Stomach (tissue), 9 donors: ENCODE data around the gene SNX1. TPM values are rescaled to one million over a fixed set of nuclear protein-coding genes. Genes with fewer than 3 reads are reported as not detected.

Experiments used
- DNase-seq, 2 donors: peaks; one replicate each; pipeline versions ENCODE4 v3.0.0 to v3.0.0-alpha.2; 2013 to 2019
- H3K27ac ChIP-seq, 5 donors: fragments of 200-600 bp in 4 of 5; sonication (generic) in 4 of 5; one replicate each; pipeline ENCODE4 v1.5.1; 2013 to 2019; ENCODE audit warnings: mild to moderate bottlenecking in 1 of 5, moderate library complexity in 1 of 5
- H3K27me3 ChIP-seq, 3 donors: fragments of 200-600 bp; sonication (generic); one replicate each; pipeline ENCODE4 v1.5.1; 2017 to 2019; ENCODE audit warnings: mixed run types in 1 of 3
- H3K36me3 ChIP-seq, 4 donors: fragments of 200-600 bp; sonication (generic); 1 replicate in 3 of 4; 2 replicates in 1 of 4; pipeline ENCODE4 v1.5.1; 2016 to 2019
- H3K4me1 ChIP-seq, 4 donors: fragments of 200-600 bp; sonication (generic); one replicate each; pipeline ENCODE4 v1.5.1; 2016 to 2019
- H3K4me3 ChIP-seq, 4 donors: fragments of 200-600 bp; sonication (generic) in 3 of 4; one replicate each; pipeline ENCODE4 v1.5.1; 2016 to 2019; ENCODE audit warnings: mild to moderate bottlenecking in 1 of 4
- H3K9me3 ChIP-seq, 4 donors: fragments of 200-600 bp; sonication (generic); one replicate each; pipeline ENCODE4 v1.5.1; 2016 to 2019
- CTCF ChIP-seq, 7 experiments: fragments of 450-650 bp in 4 of 7; fragments of 200-600 bp in 3 of 7; sonication (generic) in 3 of 7; IDR thresholded peaks; one replicate each; pipeline ENCODE4 v1.5.1; 2016 to 2019; ENCODE audit warnings: antibody characterized with exemption in 7 of 7, control low read depth in 2 of 7, mild to moderate bottlenecking in 1 of 7
- EP300 ChIP-seq: sonication (generic); formaldehyde crosslinking; IDR thresholded peaks from one replicate; pipeline ENCODE4 v1.6.1; 2017; ENCODE audit warnings: antibody characterized with exemption
- POLR2A ChIP-seq, 4 donors: fragments of 450-650 bp; IDR thresholded peaks; one replicate each; pipeline ENCODE4 v1.6.1; 2016; ENCODE audit warnings: antibody characterized with exemption in 4 of 4, control low read depth in 2 of 4, mild to moderate bottlenecking in 1 of 4, moderate library complexity in 1 of 4
- POLR2AphosphoS5 ChIP-seq, 3 donors: sonication (generic); formaldehyde crosslinking; IDR thresholded peaks; one replicate each; pipeline ENCODE4 v1.6.1; 2016; ENCODE audit warnings: antibody characterized with exemption in 3 of 3
- WGBS, 5 donors: extraction: QIAGEN DNeasy Blood & Tissue Kit in 3 of 5; methylation state at CpG; one replicate each; pipeline versions ENCODE4 v1.1.5 to v1.1.7; 2013 to 2018; 5-methylcytosine and 5-hydroxymethylcytosine counted together
- intact Hi-C: fragments of 100-400 bp; cut with DNase I; formaldehyde crosslinking; loops from one replicate; pipeline ENCODE4 v1.15.1; 2023; ENCODE audit warnings: low total_unique reads
- polyA plus RNA-seq, 3 donors: library from polyadenylated mRNA; stranded (reverse); fragments of 200-250 nt; gene quantifications; one replicate each; pipeline ENCODE4 v1.2.3, GENCODE V29; 2013
- total RNA-seq, 5 donors: library from RNA; depleted of rRNA; stranded (reverse); fragments of >200 nt; gene quantifications; one replicate each; pipeline versions ENCODE4 v1.1.0 to v1.2.3, GENCODE V29; 2014 to 2016
- donor health status: healthy with polysubstance abuse.
- donor health status: Bipolar disorder and iron deficiency.
- donor health status: healthy.

Gene SNX1
- total and polyA plus RNA-seq, 8 donors = 38.8 to 119 (median 61.9) TPM

- H3K36me3 ChIP-seq = peaks cover 0 to 28% (median 25%) of the 10 kb centered on the region in 4 donors
- peak overlapping the region in 4 of 5 donors; percentile 85 to 95 (median 92) for H3K27ac ChIP-seq
- peak overlapping the region in 2 of 4 donors; percentile 83 to 88 for H3K4me3 ChIP-seq
- intact Hi-C loops = loop anchor here (10.0 kb wide), 1 partner anchor 63 kb away; the partner anchor contains the start of gene SNX22
- H3K27me3 ChIP-seq = no peaks in the 10 kb centered on the region
- no peaks in the 10 kb centered on the region for H3K9me3 ChIP-seq
- peaks cover 24 to 76% (median 48%) of the 10 kb centered on the region in 4 donors for H3K4me1 ChIP-seq
- DNase-seq = peak in 1 of 2 donors; percentile 14
- TF ChIP-seq POLR2AphosphoS5 (IDR thresholded peaks at IDR 0.05) = no peak
- no peak for TF ChIP-seq POLR2A (IDR thresholded peaks at IDR 0.05)
- TF ChIP-seq EP300 = no peak
- TF ChIP-seq CTCF (IDR thresholded peaks at IDR 0.05) = no peak
Observed at GRCh38 chr15:64092075-64092820, 3.5 kb upstream of the SNX1 start.

GRCh38 chr15:64092864-64093626 lies 2.7 kb upstream of the SNX1 start:
- H3K9me3 ChIP-seq = no peaks in the 10 kb centered on the region
- WGBS, 5 donors = 2 to 3% (median 2%) methylated on average over 22 of the region's 22 CpGs
- H3K36me3 ChIP-seq = peaks cover 0 to 20% (median 17%) of the 10 kb centered on the region in 4 donors
- intact Hi-C loops = loop anchor here (10.0 kb wide), 1 partner anchor 62 kb away; the partner anchor contains the start of gene SNX22
- H3K27me3 ChIP-seq = no peaks in the 10 kb centered on the region
- H3K4me1 ChIP-seq = peaks cover 32 to 84% (median 55%) of the 10 kb centered on the region in 4 donors
- TF ChIP-seq CTCF (IDR thresholded peaks at IDR 0.05) (no peak), EP300 (no peak), POLR2A (IDR thresholded peaks at IDR 0.05) (no peak), POLR2AphosphoS5 (IDR thresholded peaks at IDR 0.05) (peak in 1 of 3 donors; percentile 5)
- DNase-seq = peak; percentile 50 to 76
- peak overlapping the region; percentile 63 to 88 (median 80) for H3K4me3 ChIP-seq
- peak overlapping the region; percentile 79 to 95 (median 92) for H3K27ac ChIP-seq

- TF ChIP-seq POLR2AphosphoS5 (IDR thresholded peaks at IDR 0.05) (peak; percentile 70 to 89 (median 82)), EP300 (no peak), POLR2A (IDR thresholded peaks at IDR 0.05) (no peak), CTCF (IDR thresholded peaks at IDR 0.05) (no peak)
- intact Hi-C loops = loop anchor here (10.0 kb wide), 1 partner anchor 61 kb away; the partner anchor contains the start of gene SNX22
- 0 to 1% (median 0%) methylated on average over 41 of the region's 41 CpGs for WGBS, 5 donors
Observed at GRCh38 chr15:64093627-64094417, 2.0 kb upstream of the SNX1 start, which contains the start of gene CIAO2A. Gene CIAO2A, minus strand, starts transcription at chr15:64093838. Its CDS starts 70 bp downstream, at chr15:64093768.

More at GRCh38 chr15:64093627-64094417, 2.0 kb upstream of the SNX1 start, which contains the start of gene CIAO2A:
- Histone ChIP-seq H3K4me1 (peaks cover 34 to 84% (median 63%) of the 10 kb centered on the region in 4 donors), H3K27me3 (no peaks in the 10 kb centered on the region), H3K9me3 (no peaks in the 10 kb centered on the region), H3K27ac (peak within 1 kb of the TSS; percentile 79 to 95 (median 92)), H3K4me3 (peak within 1 kb of the TSS; percentile 63 to 88 (median 80)), H3K36me3 (peaks cover 0 to 13% (median 9%) of the 10 kb centered on the region in 4 donors)
- peak; percentile 95 to 99 for DNase-seq
